Tibial nerve (tissue), 4 donors: ENCODE data around the gene COL1A1. TPM values are rescaled to one million over a fixed set of nuclear protein-coding genes. Genes with fewer than 3 reads are reported as not detected.

Experiments
- DNase-seq, 2 donors: peaks; one replicate each; pipeline ENCODE4 v3.0.0-alpha.2; 2019; ENCODE audit warnings: low spot score in 2 of 2
- H3K27ac ChIP-seq, 4 donors: fragments of 200-600 bp; sonication (generic) in 3 of 4; one replicate each; pipeline ENCODE4 v1.5.1; 2017 to 2019; ENCODE audit warnings: mild to moderate bottlenecking in 1 of 4
- H3K27me3 ChIP-seq, 2 donors: fragments of 200-600 bp; sonication (generic) in 1 of 2; one replicate each; pipeline versions ENCODE4 v1.5.1 to v1.6.0; 2017 to 2019
- H3K36me3 ChIP-seq, 3 donors: fragments of 200-600 bp; sonication (generic); one replicate each; pipeline ENCODE4 v1.5.1; 2018 to 2019
- H3K4me1 ChIP-seq, 4 donors: fragments of 200-600 bp; sonication (generic) in 3 of 4; one replicate each; pipeline ENCODE4 v1.5.1; 2017 to 2019
- H3K4me3 ChIP-seq, 4 donors: fragments of 200-600 bp; sonication (generic) in 3 of 4; one replicate each; pipeline ENCODE4 v1.5.1; 2017 to 2019; ENCODE audit warnings: mild to moderate bottlenecking in 1 of 4, moderate library complexity in 1 of 4
- H3K9me3 ChIP-seq, 4 donors: fragments of 200-600 bp; sonication (generic) in 3 of 4; one replicate each; pipeline ENCODE4 v1.5.1; 2017 to 2019
- EP300 ChIP-seq, 2 donors: sonication (generic); formaldehyde crosslinking; IDR thresholded peaks; one replicate each; pipeline ENCODE4 v1.6.1; 2017; ENCODE audit warnings: antibody characterized with exemption in 2 of 2, mild to moderate bottlenecking in 1 of 2
- POLR2A ChIP-seq, 2 donors: fragments of 450-650 bp; IDR thresholded peaks; one replicate each; pipeline ENCODE4 v1.6.1; 2017; ENCODE audit warnings: antibody characterized with exemption in 2 of 2, mild to moderate bottlenecking in 2 of 2, moderate library complexity in 2 of 2
- WGBS, 2 donors: methylation state at CpG; one replicate each; pipeline ENCODE4 v1.1.5; 2018; 5-methylcytosine and 5-hydroxymethylcytosine counted together
- total RNA-seq, 4 donors: library from RNA; depleted of rRNA; stranded (reverse); fragments of >200 nt; gene quantifications; one replicate each; pipeline ENCODE4 v1.1.0, GENCODE V29; 2016
- TF ChIP-seq, protein P1 (sequence below), 5 experiments: fragments of 200-600 bp in 3 of 5; fragments of 450-650 bp in 2 of 5; sonication (generic) in 3 of 5; IDR thresholded peaks; one replicate each; pipeline ENCODE4 v1.5.1; 2016 to 2019; ENCODE audit warnings: antibody characterized with exemption in 5 of 5, mild to moderate bottlenecking in 3 of 5, moderate library complexity in 2 of 5

COL1A1 gene
- 100 to 1,000 TPM in 1 of 4 donors, 10 to 100 TPM in 3; 31.5 to 185 (median 73.0) TPM for total RNA-seq

DNA sequence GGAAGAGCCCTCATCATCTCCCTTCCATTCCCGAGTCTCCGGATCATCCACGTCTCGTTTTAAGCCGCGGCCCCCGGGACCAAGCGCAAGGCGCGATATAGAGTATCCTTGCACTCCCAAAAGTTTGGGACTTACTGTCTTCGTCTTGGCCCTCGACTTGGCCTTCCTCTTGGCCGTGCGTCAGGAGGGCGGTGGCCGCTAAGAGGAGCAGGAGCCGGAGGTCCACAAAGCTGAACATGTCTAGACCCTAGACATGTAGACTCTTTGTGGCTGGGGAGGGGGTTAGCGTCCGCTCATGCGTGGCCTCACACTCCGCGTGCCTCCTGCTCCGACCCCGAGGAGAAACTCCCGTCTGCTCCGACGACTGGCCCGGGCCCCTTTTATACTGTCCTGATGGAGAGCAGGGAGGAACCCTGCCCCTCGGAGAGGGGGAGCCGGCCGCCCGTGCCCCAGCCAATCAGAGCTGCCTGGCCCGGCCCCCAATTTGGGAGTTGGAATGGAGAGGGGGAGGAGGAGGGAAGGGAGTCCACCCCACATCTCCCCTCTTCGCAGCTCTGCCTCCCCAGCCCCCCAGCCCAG lies at the start of gene COL1A1:
TSS of gene COL1A1 (minus strand) at position 356 of the 579 bp plus-strand sequence. CDS start at position 238, 118 bp downstream.
- peaks cover 0 to 78% (median 31%) of the 10 kb centered on the region in 4 donors for H3K4me1 ChIP-seq
- peak; percentile 72 to 76 for DNase-seq
- no peaks in the 10 kb centered on the region for H3K9me3 ChIP-seq
- WGBS, 2 donors: 5 to 8% methylated on average over 32 to 33 of the region's 34 CpGs
- peak within 1 kb of the TSS; percentile 83 to 95 (median 88) for H3K27ac ChIP-seq
- H3K4me3 ChIP-seq: peak within 1 kb of the TSS; percentile 46 to 75 (median 58)
- H3K27me3 ChIP-seq: peaks cover 0 to 10% of the 10 kb centered on the region in 2 donors
- H3K36me3 ChIP-seq: peaks cover 0 to 16% (median 0%) of the 10 kb centered on the region in 3 donors
- peak in 1 of 2 donors; percentile 92 for TF ChIP-seq EP300 (IDR thresholded peaks at IDR 0.05)
- TF ChIP-seq, protein P1, sequence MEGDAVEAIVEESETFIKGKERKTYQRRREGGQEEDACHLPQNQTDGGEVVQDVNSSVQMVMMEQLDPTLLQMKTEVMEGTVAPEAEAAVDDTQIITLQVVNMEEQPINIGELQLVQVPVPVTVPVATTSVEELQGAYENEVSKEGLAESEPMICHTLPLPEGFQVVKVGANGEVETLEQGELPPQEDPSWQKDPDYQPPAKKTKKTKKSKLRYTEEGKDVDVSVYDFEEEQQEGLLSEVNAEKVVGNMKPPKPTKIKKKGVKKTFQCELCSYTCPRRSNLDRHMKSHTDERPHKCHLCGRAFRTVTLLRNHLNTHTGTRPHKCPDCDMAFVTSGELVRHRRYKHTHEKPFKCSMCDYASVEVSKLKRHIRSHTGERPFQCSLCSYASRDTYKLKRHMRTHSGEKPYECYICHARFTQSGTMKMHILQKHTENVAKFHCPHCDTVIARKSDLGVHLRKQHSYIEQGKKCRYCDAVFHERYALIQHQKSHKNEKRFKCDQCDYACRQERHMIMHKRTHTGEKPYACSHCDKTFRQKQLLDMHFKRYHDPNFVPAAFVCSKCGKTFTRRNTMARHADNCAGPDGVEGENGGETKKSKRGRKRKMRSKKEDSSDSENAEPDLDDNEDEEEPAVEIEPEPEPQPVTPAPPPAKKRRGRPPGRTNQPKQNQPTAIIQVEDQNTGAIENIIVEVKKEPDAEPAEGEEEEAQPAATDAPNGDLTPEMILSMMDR (IDR thresholded peaks at IDR 0.05): no peak
- TF ChIP-seq POLR2A (IDR thresholded peaks at IDR 0.05): peak; percentile 85 to 93

- TF ChIP-seq EP300 (IDR thresholded peaks at IDR 0.05): no peak
- no peak for TF ChIP-seq POLR2A (IDR thresholded peaks at IDR 0.05)
- TF ChIP-seq, protein P1 (IDR thresholded peaks at IDR 0.05): no peak
- no peaks in the 10 kb centered on the region for H3K27me3 ChIP-seq
- peaks cover 0 to 19% (median 0%) of the 10 kb centered on the region in 4 donors for H3K9me3 ChIP-seq
- H3K4me3 ChIP-seq: no peak overlapping the region
- H3K36me3 ChIP-seq: no peaks in the 10 kb centered on the region
- H3K27ac ChIP-seq: no peak overlapping the region
- no peak for DNase-seq
- WGBS, 2 donors: 76 to 96% methylated on average over 2 of the region's 2 CpGs
- no peaks in the 10 kb centered on the region for H3K4me1 ChIP-seq
Observed at GRCh38 chr17:50248255-50248654, 46.8 kb upstream of the COL1A1 start.

DNA sequence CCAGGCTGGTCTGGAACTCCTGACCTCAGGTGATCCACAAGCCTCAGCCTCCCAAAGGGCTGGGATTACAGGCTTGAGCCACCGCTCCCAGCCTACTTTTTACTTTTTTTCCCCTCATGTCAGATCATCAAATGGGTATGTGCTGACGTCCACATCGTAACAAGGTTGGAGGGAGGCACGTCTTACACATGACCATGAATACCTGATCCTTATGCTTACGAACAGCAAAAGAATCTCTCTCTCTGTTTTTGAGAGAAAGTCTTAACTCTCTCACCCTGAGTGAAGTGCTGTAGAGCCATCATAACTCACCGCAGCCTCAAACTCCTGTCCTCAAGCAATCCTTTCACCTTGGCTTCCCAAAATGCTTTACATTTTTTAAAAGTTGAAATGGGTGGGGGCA lies 43.3 kb upstream of the COL1A1 start:
- DNase-seq: no peak
- H3K4me3 ChIP-seq: no peak overlapping the region
- H3K36me3 ChIP-seq: no peaks in the 10 kb centered on the region
- TF ChIP-seq EP300 (IDR thresholded peaks at IDR 0.05): no peak
- TF ChIP-seq, protein P1 (IDR thresholded peaks at IDR 0.05): no peak
- no peak for TF ChIP-seq POLR2A (IDR thresholded peaks at IDR 0.05)
- H3K4me1 ChIP-seq: no peaks in the 10 kb centered on the region
- no peaks in the 10 kb centered on the region for H3K27me3 ChIP-seq
- H3K27ac ChIP-seq: no peak overlapping the region
- 84 to 85% methylated on average over 6 of the region's 6 CpGs for WGBS, 2 donors
- peaks cover 0 to 19% (median 0%) of the 10 kb centered on the region in 4 donors for H3K9me3 ChIP-seq

DNA sequence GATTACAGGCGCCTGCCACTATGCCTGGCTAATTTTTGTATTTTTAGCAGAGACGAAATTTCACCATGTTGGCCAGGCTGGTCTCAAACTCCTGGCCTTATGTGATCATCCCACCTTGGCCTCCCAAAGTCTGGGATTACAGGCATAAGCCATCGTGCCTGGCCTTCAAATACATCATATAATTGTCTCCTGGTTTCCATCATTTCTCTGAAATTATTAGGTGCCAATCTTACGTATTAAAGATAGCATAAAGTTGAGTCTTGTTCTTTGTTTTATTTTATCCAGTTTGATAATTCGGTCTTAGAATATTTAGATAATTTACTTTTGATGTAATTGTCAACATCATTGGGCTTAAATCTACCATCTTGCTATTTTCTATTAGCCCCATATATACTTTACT lies 40.0 kb upstream of the COL1A1 start:
- 75 to 79% methylated on average over 5 of the region's 5 CpGs for WGBS, 2 donors
- no peak overlapping the region for H3K4me3 ChIP-seq
- H3K4me1 ChIP-seq: no peaks in the 10 kb centered on the region
- H3K9me3 ChIP-seq: no peaks in the 10 kb centered on the region
- no peak overlapping the region for H3K27ac ChIP-seq
- H3K27me3 ChIP-seq: no peaks in the 10 kb centered on the region
- no peak for DNase-seq
- no peaks in the 10 kb centered on the region for H3K36me3 ChIP-seq
- TF ChIP-seq EP300 (IDR thresholded peaks at IDR 0.05) (no peak), POLR2A (IDR thresholded peaks at IDR 0.05) (no peak)
- TF ChIP-seq, protein P1 (IDR thresholded peaks at IDR 0.05): no peak

GRCh38 chr17:50240851-50241250 lies 39.4 kb upstream of the COL1A1 start:
- Histone ChIP-seq H3K4me3 (no peak overlapping the region), H3K4me1 (no peaks in the 10 kb centered on the region), H3K27me3 (no peaks in the 10 kb centered on the region), H3K36me3 (no peaks in the 10 kb centered on the region), H3K9me3 (no peaks in the 10 kb centered on the region), H3K27ac (no peak overlapping the region)
- WGBS, 2 donors: 90 to 100% methylated on average over 1 of the region's 1 CpG
- TF ChIP-seq POLR2A (IDR thresholded peaks at IDR 0.05) (no peak), EP300 (IDR thresholded peaks at IDR 0.05) (no peak)
- TF ChIP-seq, protein P1 (IDR thresholded peaks at IDR 0.05): no peak
- DNase-seq: no peak
